Measurements from ENCODE around the gene GRIK2.
"Not testable (repeated sequence)": the region's sequence is repeated elsewhere in the genome, so short reads cannot be mapped to it uniquely, and the experiment has no call there.

The GRIK2 gene

GRCh38 chr6:102015431-102015830, 621.9 kb downstream of the GRIK2 start:
- DNase-seq (ENCODE audit: low read depth in 3 of 3), result no peak

- no peak for DNase-seq (ENCODE audit: low read depth in 3 of 3)
Measured at GRCh38 chr6:102022281-102022680, 628.8 kb downstream of the GRIK2 start.

DNA sequence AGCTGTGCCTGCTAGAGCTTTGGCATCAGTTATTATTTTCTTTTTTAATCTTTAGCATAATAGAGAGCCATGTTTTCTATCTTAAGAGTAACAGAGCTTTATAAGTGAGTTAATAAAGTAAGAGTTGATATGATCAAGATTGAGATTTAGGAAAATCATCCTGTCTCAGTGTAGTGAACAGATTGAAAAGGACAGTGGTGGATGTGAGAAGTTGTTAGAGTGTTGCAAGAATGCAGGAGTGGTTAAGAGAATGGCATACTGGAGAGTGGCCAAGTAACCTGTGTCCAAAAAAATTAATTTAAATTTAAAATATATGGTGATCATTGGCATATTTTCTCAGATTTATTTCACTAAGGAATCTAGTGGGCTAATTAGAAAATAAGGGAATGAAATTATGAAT, 629.3 kb downstream of the GRIK2 start:
- no peak for DNase-seq (ENCODE audit: low read depth in 3 of 3)

GRCh38 chr6:102023977-102024657, 630.6 kb downstream of the GRIK2 start:
- no peak for DNase-seq (ENCODE audit: low read depth in 3 of 3)

GRCh38 chr6:102026649-102027048, 633.1 kb downstream of the GRIK2 start:
- DNase-seq (ENCODE audit: low read depth in 3 of 3), result no peak

DNA sequence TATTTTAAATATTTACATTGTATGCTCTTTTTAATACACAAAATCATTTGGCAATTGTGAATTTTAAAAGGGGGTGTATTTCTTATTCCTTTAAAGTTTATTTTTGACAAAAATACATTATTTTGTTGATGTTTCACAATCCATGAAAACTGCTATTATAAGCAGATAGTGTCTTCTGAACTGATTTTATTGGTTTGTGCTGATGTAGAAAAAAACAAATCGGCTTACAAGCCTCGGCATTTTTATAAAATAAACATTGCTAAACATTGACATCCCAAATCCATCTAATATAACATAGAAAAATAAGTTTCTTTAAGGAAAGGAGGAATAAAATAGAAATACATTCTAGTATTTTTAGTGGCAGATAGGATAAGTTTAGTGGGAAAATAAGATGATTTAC, 634.7 kb downstream of the GRIK2 start:
- DNase-seq (ENCODE audit: low read depth in 3 of 3), result no peak

- DNase-seq (ENCODE audit: low read depth in 3 of 3), result no peak
Measured at GRCh38 chr6:102038964-102039363, 645.5 kb downstream of the GRIK2 start.

- DNase-seq (ENCODE audit: low read depth in 3 of 3), result no peak
Measured at GRCh38 chr6:102039441-102039840, 645.9 kb downstream of the GRIK2 start.

GRCh38 chr6:102051001-102051400, 657.5 kb downstream of the GRIK2 start:
- no peak for DNase-seq (ENCODE audit: low read depth in 3 of 3)

- no peak for DNase-seq (ENCODE audit: low read depth in 3 of 3)
Measured at GRCh38 chr6:102051720-102052119, 658.2 kb downstream of the GRIK2 start.

- no peak for DNase-seq (ENCODE audit: low read depth in 3 of 3)
Measured at GRCh38 chr6:102064142-102064541, 670.6 kb downstream of the GRIK2 start.

GRCh38 chr6:102066301-102066700, 672.8 kb downstream of the GRIK2 start:
- no peak for DNase-seq (ENCODE audit: low read depth in 3 of 3)

GRCh38 chr6:102068349-102068929, 674.9 kb downstream of the GRIK2 start:
- DNase-seq (ENCODE audit: low read depth in 3 of 3), result no peak

DNA sequence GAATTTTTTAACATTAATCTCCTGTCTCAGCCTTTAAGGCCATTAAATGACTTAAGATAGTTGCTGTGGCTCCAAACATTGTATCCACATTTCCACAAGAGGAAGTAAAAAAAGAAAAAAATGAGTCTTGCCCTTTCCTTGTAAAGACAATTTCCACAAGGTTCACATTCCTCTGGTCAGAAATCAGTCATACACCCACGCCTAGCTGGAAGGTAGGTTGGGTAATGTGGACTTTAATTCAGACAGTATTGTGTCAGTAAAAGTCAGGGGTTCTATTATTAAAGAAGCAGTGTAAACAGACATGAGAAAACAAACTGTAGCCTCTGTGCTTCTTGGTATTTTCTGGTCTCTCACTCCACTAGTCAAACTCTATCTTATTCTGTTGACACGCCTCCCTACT, 682.0 kb downstream of the GRIK2 start:
- DNase-seq (ENCODE audit: low read depth in 3 of 3), result no peak

DNA sequence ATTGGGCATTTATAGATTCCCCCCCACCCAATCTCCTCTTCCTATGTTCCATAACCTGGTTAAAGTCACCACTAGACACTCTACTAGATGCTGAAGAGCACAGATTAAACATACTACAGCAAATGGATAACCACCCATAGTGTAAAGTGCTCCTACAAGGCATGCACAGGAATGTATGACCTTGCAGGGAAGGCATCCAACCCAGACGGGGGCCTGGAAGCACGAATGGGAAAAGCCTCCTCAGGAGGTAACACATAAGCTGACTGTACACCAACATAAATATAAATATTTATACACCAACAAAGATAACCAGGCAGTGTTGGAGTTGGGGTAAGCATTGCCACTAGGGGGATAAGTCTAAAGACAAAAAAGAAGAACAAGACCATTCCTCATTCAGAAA, 691.7 kb downstream of the GRIK2 start:
- no peak for DNase-seq (ENCODE audit: low read depth in 3 of 3)

DNA sequence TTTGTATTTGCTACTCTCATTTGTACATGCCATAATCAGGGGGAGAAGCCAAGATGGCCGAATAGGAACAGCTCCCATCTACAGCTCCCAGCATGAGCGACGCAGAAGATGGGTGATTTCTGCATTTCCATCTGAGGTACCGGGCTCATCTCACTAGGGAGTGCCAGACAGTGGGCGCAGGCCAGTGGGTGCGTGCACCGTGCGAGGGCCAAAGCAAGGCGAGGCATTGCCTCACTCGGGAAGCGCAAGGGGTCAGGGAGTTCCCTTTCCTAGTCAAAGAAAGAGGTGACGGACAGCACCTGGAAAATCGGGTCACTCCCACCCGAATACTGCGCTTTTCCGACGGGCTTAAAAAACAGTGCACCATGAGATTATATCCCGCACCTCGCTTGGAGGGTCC, 694.7 kb downstream of the GRIK2 start:
- DNase-seq (ENCODE audit: low read depth in 3 of 3), result not testable (repeated sequence)

DNA sequence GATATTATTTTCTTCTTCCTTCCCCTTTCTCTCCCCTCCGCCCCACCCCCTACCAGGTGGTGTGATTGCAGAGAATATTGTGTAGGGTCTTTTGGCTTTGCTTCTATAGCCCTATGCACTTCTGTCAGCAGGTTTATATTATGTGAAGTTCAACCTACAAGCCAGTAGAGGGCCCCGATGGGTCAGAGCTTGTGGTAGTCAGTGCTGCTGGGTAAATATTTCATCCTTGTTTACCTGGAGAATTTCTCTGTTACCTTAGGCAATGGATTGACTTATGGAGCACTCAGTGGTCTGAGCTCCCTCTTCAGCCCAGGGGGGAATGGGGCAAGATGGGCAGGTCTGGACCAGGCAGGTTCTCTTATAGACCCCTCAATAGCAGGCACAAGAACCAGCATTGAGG, 720.9 kb downstream of the GRIK2 start:
- DNase-seq (ENCODE audit: low read depth in 3 of 3), result no peak

DNA sequence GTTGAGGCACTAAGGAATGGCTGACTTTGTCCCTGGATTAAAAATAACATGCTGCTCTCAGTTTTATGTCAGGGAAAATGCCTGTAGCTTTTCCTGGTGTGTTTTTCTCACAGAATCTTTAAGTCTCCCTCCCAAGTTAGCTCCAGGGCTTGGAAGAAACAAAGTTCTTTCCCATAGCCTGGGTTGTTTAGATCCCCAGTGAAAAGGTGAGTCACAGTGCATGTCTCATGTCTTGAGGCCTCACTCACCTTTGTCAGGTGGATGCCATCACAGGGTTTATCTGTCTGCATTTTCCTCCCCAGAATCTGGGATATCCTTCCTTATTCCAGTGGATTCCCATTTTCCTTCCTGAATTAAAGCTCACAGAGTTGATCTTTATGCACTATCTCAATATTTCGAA, 722.4 kb downstream of the GRIK2 start:
- no peak for DNase-seq (ENCODE audit: low read depth in 3 of 3)

GRCh38 chr6:102118034-102118433, 724.5 kb downstream of the GRIK2 start:
- no peak for DNase-seq (ENCODE audit: low read depth in 3 of 3)
